ENCODE data around the gene TBX1. TPM values are rescaled to one million over a fixed set of nuclear protein-coding genes. Genes with fewer than 3 reads are reported as not detected.

The TBX1 gene
- total and polyA plus RNA-seq, 10 of the 15 experiments (the other 5 are each of a cell fraction or from before 2014, with no cell fraction given) = not detected

DNA sequence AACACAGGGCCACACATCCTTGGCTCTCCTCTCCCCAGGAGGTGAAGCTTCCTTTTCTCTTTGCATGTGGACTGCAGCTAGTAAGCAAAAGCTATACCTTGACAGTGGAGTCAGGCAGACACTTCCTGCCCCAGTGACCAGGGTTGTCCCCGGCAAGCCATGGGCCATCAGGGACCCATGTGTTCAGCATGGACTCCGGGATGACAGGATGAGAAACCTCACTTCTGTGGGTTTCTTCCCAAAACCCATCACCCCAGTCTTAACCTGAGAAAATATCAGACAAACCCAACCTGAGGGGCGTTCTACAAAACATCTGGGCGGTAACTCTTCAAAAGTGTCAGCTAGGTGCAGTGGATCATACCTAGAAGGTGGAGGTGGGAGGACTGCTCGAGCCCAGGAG lies 53.9 kb downstream of the TBX1 start:
- peaks cover 0 to 2% of the 10 kb centered on the region in 2 experiments; a peak in 1 of 4 replicates for H3K36me3 ChIP-seq (ENCODE audit: control insufficient read depth in 2 of 2, insufficient read depth in 2 of 2, low read length in 1 of 2)
- in situ Hi-C loops (cut with MboI) = no loop called here
- no peaks in the 10 kb centered on the region for H4K20me1 ChIP-seq (ENCODE audit: control insufficient read depth, insufficient read depth)
- no peak overlapping the region for H2AFZ ChIP-seq (ENCODE audit: control insufficient read depth, low read depth, low read length)
- SMC1A ChIA-PET (ENCODE audit: uncharacterized antibody, unreplicated experiment) = no interaction called here
- RAD21 ChIA-PET (ENCODE audit: unreplicated experiment) = no interaction called here
- no peaks in the 10 kb centered on the region for H3K9me3 ChIP-seq (replicated peaks; ENCODE audit: control insufficient read depth, insufficient read depth, low read length)
- ATAC-seq (no peak), DNase-seq (ENCODE audit: low read depth, low spot score) (no peak), FAIRE-seq (no peak)
- no TSS peak for BruUV-seq (replicated peaks)
- H3K9ac ChIP-seq (ENCODE audit: control insufficient read depth, insufficient read depth, low read length) = no peak overlapping the region
- H3K79me2 ChIP-seq (ENCODE audit: control insufficient read depth, insufficient read depth, low read length) = no peaks in the 10 kb centered on the region
- H3K27ac ChIP-seq (ENCODE audit: control insufficient read depth, insufficient read depth) = no peak overlapping the region
- POLR2A ChIA-PET = no interaction called here
- no peaks in the 10 kb centered on the region for H3K4me1 ChIP-seq (ENCODE audit: control insufficient read depth, insufficient read depth, low read length)
- H3K27me3 ChIP-seq (replicated peaks in 1 of 2; ENCODE audit: control insufficient read depth in 2 of 2, insufficient read depth in 2 of 2, low read length in 1 of 2) = no peaks in the 10 kb centered on the region
- no peak overlapping the region for H3K4me2 ChIP-seq (ENCODE audit: control insufficient read depth, insufficient read depth)
- intact Hi-C loops (cut with micrococcal nuclease; ENCODE audit: unreplicated experiment) = no loop called here
- no peak overlapping the region for H3K4me3 ChIP-seq
- CTCF ChIA-PET = no interaction called here
- 82% methylated on average over 5 of the region's 5 CpGs for WGBS (ENCODE audit: insufficient coverage, insufficient replicate concordance, low lambda C conversion rate, missing lambda C conversion rate)
- TF ChIP-seq, protein P1, sequence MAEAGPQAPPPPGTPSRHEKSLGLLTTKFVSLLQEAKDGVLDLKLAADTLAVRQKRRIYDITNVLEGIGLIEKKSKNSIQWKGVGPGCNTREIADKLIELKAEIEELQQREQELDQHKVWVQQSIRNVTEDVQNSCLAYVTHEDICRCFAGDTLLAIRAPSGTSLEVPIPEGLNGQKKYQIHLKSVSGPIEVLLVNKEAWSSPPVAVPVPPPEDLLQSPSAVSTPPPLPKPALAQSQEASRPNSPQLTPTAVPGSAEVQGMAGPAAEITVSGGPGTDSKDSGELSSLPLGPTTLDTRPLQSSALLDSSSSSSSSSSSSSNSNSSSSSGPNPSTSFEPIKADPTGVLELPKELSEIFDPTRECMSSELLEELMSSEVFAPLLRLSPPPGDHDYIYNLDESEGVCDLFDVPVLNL (IDR thresholded peaks at IDR 0.05; ENCODE audit: low read depth, low read length) = no peak
- TF ChIP-seq ATF2 (IDR thresholded peaks at IDR 0.05; ENCODE audit: low read length) = no peak
- no peak for TF ChIP-seq ZNF217 (IDR thresholded peaks at IDR 0.05)
- no peak for TF ChIP-seq SP1 (IDR thresholded peaks at IDR 0.05; ENCODE audit: low read depth, low read length)
- TF ChIP-seq NFYA (IDR thresholded peaks at IDR 0.05; ENCODE audit: borderline replicate concordance, low read depth, low read length) = no peak
- TF ChIP-seq, protein P2, sequence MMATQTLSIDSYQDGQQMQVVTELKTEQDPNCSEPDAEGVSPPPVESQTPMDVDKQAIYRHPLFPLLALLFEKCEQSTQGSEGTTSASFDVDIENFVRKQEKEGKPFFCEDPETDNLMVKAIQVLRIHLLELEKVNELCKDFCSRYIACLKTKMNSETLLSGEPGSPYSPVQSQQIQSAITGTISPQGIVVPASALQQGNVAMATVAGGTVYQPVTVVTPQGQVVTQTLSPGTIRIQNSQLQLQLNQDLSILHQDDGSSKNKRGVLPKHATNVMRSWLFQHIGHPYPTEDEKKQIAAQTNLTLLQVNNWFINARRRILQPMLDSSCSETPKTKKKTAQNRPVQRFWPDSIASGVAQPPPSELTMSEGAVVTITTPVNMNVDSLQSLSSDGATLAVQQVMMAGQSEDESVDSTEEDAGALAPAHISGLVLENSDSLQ (IDR thresholded peaks at IDR 0.05) = no peak
- TF ChIP-seq GATAD2B (conservative IDR thresholded peaks at IDR 0.05; ENCODE audit: low read depth) = no peak
- TF ChIP-seq, protein P3, sequence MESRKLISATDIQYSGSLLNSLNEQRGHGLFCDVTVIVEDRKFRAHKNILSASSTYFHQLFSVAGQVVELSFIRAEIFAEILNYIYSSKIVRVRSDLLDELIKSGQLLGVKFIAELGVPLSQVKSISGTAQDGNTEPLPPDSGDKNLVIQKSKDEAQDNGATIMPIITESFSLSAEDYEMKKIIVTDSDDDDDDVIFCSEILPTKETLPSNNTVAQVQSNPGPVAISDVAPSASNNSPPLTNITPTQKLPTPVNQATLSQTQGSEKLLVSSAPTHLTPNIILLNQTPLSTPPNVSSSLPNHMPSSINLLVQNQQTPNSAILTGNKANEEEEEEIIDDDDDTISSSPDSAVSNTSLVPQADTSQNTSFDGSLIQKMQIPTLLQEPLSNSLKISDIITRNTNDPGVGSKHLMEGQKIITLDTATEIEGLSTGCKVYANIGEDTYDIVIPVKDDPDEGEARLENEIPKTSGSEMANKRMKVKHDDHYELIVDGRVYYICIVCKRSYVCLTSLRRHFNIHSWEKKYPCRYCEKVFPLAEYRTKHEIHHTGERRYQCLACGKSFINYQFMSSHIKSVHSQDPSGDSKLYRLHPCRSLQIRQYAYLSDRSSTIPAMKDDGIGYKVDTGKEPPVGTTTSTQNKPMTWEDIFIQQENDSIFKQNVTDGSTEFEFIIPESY (IDR thresholded peaks at IDR 0.05) = no peak
- TF ChIP-seq TCF12 (IDR thresholded peaks at IDR 0.05; ENCODE audit: low read depth, low read length) = no peak
- TF ChIP-seq MEF2A (IDR thresholded peaks at IDR 0.05; ENCODE audit: insufficient read depth, low read depth, low read length) = no peak
- no peak for TF ChIP-seq REST (IDR thresholded peaks at IDR 0.05; ENCODE audit: low read depth, low read length)
- TF ChIP-seq, protein P4, sequence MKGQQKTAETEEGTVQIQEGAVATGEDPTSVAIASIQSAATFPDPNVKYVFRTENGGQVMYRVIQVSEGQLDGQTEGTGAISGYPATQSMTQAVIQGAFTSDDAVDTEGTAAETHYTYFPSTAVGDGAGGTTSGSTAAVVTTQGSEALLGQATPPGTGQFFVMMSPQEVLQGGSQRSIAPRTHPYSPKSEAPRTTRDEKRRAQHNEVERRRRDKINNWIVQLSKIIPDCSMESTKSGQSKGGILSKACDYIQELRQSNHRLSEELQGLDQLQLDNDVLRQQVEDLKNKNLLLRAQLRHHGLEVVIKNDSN (IDR thresholded peaks at IDR 0.05; ENCODE audit: borderline replicate concordance, extremely low read length, insufficient read depth, low read depth, low read length) = no peak
- no peak for TF ChIP-seq EED (IDR thresholded peaks at IDR 0.05; ENCODE audit: low read depth)
